Thoracic aorta (tissue), 2 donors: Measurements from ENCODE around the gene KIF25. TPM values are rescaled to one million over a fixed set of nuclear protein-coding genes. Genes with fewer than 3 reads are reported as not detected.

Experiments
- ATAC-seq: fragments of 150-250 bp; one replicate; pipeline ENCODE4 v1.8.0; 2017; ENCODE audit warnings: low read depth; ENCODE audit not compliant: insufficient number of reproducible peaks, low FRiP score
- DNase-seq: peaks from one replicate; pipeline ENCODE4 v3.0.0-alpha.2; 2020; ENCODE audit warnings: low spot score
- H3K27ac ChIP-seq, 2 donors: fragments of 200-600 bp; sonication (generic); 1 replicate in 1 of 2; 2 replicates in 1 of 2; pipeline ENCODE4 v1.5.1; 2016; ENCODE audit warnings: mild to moderate bottlenecking in 2 of 2, moderate library complexity in 2 of 2
- H3K27me3 ChIP-seq: fragments of 200-600 bp; sonication (generic); replicated peaks from 2 replicates; pipeline ENCODE4 v1.6.0; 2016; ENCODE audit warnings: mild to moderate bottlenecking; ENCODE audit not compliant: insufficient read depth
- H3K36me3 ChIP-seq: fragments of 200-600 bp; sonication (generic); one replicate; pipeline ENCODE4 v1.5.1; 2016
- H3K4me1 ChIP-seq, 2 donors: fragments of 200-600 bp; sonication (generic); 1 replicate in 1 of 2; 2 replicates in 1 of 2; pipeline versions ENCODE4 v1.5.1 to v1.6.0; 2016; ENCODE audit warnings: low read depth in 2 of 2, mild to moderate bottlenecking in 1 of 2; ENCODE audit not compliant: control insufficient read depth in 1 of 2
- H3K4me3 ChIP-seq: fragments of 200-600 bp; sonication (generic); 2 replicates; pipeline ENCODE4 v1.5.1; 2016; ENCODE audit warnings: mild to moderate bottlenecking
- H3K9me3 ChIP-seq: fragments of 200-600 bp; sonication (generic); 2 replicates; pipeline ENCODE4 v1.5.1; 2016
- total RNA-seq, 2 donors: library from RNA; depleted of rRNA; stranded (reverse); fragments of >200 nt; gene quantifications; one replicate each; pipeline versions ENCODE4 v1.1.0 to v1.2.3, GENCODE V29; 2016
- TF ChIP-seq, protein P1 (sequence below): fragments of 200-600 bp; sonication (generic); IDR thresholded peaks from one replicate; pipeline ENCODE4 v1.5.1; 2019; ENCODE audit warnings: antibody characterized with exemption

The KIF25 gene
- total RNA-seq, 2 donors from 2014 or later = not detected

DNA sequence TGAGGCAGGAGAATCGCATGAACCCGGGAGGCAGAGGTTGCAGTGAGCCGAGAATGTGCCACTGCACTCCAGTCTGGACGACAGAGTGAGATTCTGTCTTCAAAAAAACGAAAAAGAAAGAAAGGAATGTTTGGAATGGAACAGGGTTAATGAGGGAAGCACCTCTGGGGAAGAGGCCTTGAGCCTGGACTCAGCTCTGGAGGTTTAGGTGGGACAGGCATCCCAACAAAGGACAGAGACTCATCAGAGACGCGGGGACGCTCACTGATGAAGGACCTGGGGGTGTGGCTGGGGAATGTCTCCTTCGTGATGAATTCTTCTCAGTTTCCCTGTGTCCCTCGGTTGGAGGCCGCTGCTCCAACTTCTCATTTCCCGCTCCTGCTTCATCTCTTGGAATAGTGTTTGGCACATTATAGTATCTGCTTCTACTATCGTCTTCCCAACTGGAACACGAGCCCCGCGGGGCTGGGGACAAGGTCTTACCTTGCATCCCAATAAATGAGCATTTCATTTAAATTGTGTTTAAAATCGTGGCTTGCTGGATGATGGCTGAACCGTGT lies 27.6 kb downstream of the KIF25 start:
- no peak for DNase-seq
- H3K36me3 ChIP-seq = no peaks in the 10 kb centered on the region

DNA sequence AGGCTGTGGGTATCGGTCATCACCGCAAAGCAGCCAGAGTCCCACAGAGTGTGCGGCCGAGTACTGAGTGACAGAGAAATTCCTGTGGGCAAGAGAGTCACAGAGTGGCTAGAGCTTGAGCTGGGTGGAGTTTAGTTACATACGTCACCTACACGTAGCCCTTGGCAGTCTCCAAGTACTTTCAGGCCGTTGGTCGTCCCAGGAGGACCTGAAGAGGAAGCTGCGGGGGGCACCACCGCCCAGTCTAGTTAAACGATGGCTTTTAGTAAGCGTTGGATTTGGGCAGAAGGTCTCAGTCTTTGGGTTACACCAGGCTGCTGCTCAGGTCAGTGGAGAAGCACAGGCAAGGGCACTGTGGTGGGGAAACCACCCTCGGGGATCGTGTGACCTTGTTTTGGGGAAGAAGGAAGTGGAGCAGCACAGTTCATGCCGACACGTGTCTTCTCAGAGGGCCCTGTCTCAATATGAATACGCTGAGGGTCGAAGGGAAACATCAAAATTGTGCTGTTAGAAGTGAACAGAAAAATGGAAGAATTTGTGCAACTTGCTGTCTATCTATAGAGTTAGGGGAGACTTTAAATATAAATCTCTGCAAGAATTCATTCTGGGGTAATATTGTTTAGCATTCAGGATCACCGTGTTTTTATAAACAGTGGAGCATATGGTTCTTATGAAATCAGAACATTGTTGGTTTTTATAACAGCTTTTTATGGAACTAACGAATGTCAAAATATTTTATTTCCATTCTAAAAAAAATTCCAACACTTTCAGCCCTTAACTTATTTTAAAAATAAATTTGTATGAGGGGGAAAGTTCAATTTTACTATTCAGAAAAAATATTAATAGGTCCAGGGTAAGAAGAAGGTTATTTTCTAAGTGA lies 28.6 kb downstream of the KIF25 start:
- no peak overlapping the region for H3K27ac ChIP-seq
- H3K4me3 ChIP-seq = no peak overlapping the region
- ATAC-seq (no peak), DNase-seq (no peak)
- no peaks in the 10 kb centered on the region for H3K36me3 ChIP-seq
- no peaks in the 10 kb centered on the region for H3K9me3 ChIP-seq
- no peaks in the 10 kb centered on the region for H3K4me1 ChIP-seq
- TF ChIP-seq, protein P1, sequence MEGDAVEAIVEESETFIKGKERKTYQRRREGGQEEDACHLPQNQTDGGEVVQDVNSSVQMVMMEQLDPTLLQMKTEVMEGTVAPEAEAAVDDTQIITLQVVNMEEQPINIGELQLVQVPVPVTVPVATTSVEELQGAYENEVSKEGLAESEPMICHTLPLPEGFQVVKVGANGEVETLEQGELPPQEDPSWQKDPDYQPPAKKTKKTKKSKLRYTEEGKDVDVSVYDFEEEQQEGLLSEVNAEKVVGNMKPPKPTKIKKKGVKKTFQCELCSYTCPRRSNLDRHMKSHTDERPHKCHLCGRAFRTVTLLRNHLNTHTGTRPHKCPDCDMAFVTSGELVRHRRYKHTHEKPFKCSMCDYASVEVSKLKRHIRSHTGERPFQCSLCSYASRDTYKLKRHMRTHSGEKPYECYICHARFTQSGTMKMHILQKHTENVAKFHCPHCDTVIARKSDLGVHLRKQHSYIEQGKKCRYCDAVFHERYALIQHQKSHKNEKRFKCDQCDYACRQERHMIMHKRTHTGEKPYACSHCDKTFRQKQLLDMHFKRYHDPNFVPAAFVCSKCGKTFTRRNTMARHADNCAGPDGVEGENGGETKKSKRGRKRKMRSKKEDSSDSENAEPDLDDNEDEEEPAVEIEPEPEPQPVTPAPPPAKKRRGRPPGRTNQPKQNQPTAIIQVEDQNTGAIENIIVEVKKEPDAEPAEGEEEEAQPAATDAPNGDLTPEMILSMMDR = no peak
- no peaks in the 10 kb centered on the region for H3K27me3 ChIP-seq

More for the DNA sequence above, 27.6 kb downstream of the KIF25 start:
- Histone ChIP-seq H3K27me3 (no peaks in the 10 kb centered on the region), H3K4me1 (no peaks in the 10 kb centered on the region), H3K9me3 (no peaks in the 10 kb centered on the region), H3K27ac (no peak overlapping the region), H3K4me3 (no peak overlapping the region)
- ATAC-seq = no peak
- TF ChIP-seq, protein P1 = no peak

- Histone ChIP-seq H3K27me3 (no peaks in the 10 kb centered on the region), H3K4me3 (no peak overlapping the region), H3K4me1 (no peaks in the 10 kb centered on the region), H3K27ac (no peak overlapping the region), H3K36me3 (no peaks in the 10 kb centered on the region), H3K9me3 (no peaks in the 10 kb centered on the region)
- ATAC-seq (no peak), DNase-seq (no peak)
- TF ChIP-seq, protein P1 = no peak
Measured at GRCh38 chr6:168026925-168027324, 29.5 kb downstream of the KIF25 start.

- Histone ChIP-seq H3K4me3 (no peak overlapping the region), H3K27ac (no peak overlapping the region), H3K36me3 (no peaks in the 10 kb centered on the region), H3K9me3 (no peaks in the 10 kb centered on the region), H3K4me1 (no peaks in the 10 kb centered on the region), H3K27me3 (no peaks in the 10 kb centered on the region)
- TF ChIP-seq, protein P1 = no peak
- ATAC-seq (no peak), DNase-seq (no peak)
Measured at GRCh38 chr6:168027521-168027920, 30.1 kb downstream of the KIF25 start.

- TF ChIP-seq, protein P1 = no peak
- no peak for DNase-seq
- no peak for ATAC-seq
- no peaks in the 10 kb centered on the region for H3K36me3 ChIP-seq
- H3K27me3 ChIP-seq = no peaks in the 10 kb centered on the region
- no peak overlapping the region for H3K4me3 ChIP-seq
- H3K4me1 ChIP-seq = no peaks in the 10 kb centered on the region
- H3K27ac ChIP-seq = no peak overlapping the region
- no peaks in the 10 kb centered on the region for H3K9me3 ChIP-seq
Measured at GRCh38 chr6:168028181-168028580, 30.7 kb downstream of the KIF25 start.
